Mesenteric fat pad (tissue), 1 donor: ENCODE measurements around the gene TIRAP. TPM values are rescaled to one million over a fixed set of nuclear protein-coding genes. Genes with fewer than 3 reads are reported as not detected.

Source experiments
- DNase-seq: peaks from one replicate; pipeline ENCODE4 v3.0.0-alpha.2; 2020; ENCODE audit warnings: low spot score
- total RNA-seq: library from RNA; stranded (reverse); fragmentation: NEBNext Ultra II Directional; extraction: Animal tissue kit (Norgen Biotek cat#: 25700); gene quantifications from one replicate; pipeline ENCODE4 v1.2.1, GENCODE V29; 2021
- donor health status: DM: yes; HTN: yes; CAD: no.

Gene TIRAP
- total RNA-seq, 1 donor from 2014 or later: 12.5 TPM

DNA sequence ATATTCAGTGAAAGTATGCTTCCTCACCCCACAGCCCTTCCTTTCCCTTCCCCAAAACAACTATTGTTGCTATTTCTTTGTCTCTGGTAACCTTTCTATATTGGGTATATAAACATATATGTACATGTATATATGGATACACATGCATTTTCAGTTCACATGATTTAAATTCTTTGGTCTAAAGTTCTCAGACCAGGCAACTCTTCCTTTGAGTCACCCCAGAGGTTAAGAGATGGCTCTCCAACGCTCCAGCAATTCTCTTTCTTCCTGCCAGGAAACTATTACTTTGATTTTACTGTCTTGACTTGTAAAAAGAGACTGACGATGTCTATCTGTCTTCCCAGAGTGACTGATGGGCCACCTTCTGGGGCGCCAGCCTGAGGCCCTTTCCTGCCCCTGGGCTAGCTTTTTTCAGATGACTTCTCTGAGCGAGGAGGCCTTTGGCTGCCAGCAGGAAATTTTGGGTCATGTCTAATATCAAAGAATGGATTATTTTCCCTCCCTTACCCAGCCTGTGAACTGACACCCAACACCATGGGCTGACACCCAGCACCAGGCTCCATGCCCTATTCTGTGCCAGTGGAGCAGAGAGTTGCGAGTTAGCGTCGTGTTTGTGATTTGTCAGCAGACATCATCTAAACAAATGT is 58.2 kb downstream of the TIRAP start:
- no peak for DNase-seq

DNA sequence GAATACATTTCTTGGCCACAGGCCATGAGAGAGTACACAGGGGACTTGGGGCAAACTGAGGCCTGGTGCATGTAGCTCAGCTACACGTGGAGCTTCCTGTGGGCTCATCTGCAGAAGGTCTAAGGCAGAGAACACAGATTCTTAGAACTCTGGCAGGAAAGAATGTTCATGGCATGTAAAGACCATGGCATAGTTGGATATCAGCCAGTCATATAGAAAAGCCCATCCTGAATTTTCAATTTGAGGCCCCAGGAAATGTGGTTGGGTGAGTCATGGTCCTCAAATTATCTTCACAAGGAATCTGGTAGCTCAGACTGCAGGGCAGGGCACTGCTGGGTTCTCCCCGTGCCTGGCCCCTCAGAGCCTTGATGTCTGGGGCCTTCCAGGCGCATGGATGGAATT is 58.9 kb downstream of the TIRAP start:
- DNase-seq: no peak

DNA sequence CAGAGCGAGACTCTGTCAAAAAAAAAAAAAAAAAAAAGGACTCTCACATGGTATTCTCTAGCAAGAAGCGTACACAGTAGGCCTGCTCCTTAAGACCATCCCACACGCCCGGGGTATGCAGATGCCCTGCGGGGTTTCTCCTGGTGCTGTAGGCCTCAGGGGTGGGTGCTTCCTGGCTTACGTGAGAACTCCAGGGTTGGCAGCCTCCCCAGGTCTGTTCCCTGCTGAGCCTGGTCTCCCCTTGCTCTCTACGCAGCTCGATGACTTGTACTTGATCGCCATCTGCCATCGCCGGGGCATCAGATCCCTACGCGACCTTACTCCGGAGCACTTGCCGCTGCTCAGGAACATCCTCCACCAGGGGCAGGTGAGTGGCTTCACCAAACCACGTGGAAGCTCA is 60.2 kb downstream of the TIRAP start:
- DNase-seq: no peak

Other genes starting within 250 kb of the TIRAP start
- 12.0 TPM for gene CDON, start 220.2 kb upstream of the TIRAP start, total RNA-seq
- gene RPUSD4, start 71.4 kb upstream of the TIRAP start, total RNA-seq: 24.2 TPM
- 18.7 TPM for gene FAM118B, start 71.3 kb upstream of the TIRAP start, total RNA-seq
- gene SRPRA, start 14.2 kb upstream of the TIRAP start, total RNA-seq: 121 TPM
- gene FOXRED1, start 13.9 kb upstream of the TIRAP start, total RNA-seq: 22.2 TPM
- 10.8 TPM for gene DCPS, start 21.0 kb downstream of the TIRAP start, total RNA-seq
- 65.2 TPM for gene ST3GAL4, start 72.6 kb downstream of the TIRAP start, total RNA-seq